H1 (cell line): ENCODE results near the gene MPP4. TPM values are rescaled to one million over a fixed set of nuclear protein-coding genes. Genes with fewer than 3 reads are reported as not detected.

Experiments
- RAD21 ChIP-seq, 2 experiments: IDR thresholded peaks in 1 of 2; conservative IDR thresholded peaks in 1 of 2; 2 replicates each; pipeline ENCODE4 v1.6.1; 2011; ENCODE audit warnings: low read depth in 2 of 2, low read length in 2 of 2, improper control_type of control experiment in 1 of 2, inconsistent platforms in 1 of 2, mild to moderate bottlenecking in 1 of 2, moderate library complexity in 1 of 2
- polyA plus RNA-seq, 7 experiments: library from polyadenylated mRNA; depleted of rRNA in 3 of 7; stranded (reverse) in 5 of 7; unstranded in 2 of 7; fragments of >200 nt in 5 of 7; fragments of 200-250 nt in 2 of 7; gene quantifications; 1 replicate in 5 of 7; 2 replicates in 1 of 7; 4 replicates in 1 of 7; pipeline versions ENCODE4 v1.2.1 to v1.2.3, GENCODE V29; 2011 to 2013; ENCODE audit warnings: missing spikeins in 2 of 7, mixed read lengths in 2 of 7
- total RNA-seq: library from RNA; stranded (reverse); fragmentation: NEBNext Ultra II Directional; extraction: Animal tissue kit (Norgen Biotek cat#: 25700); gene quantifications from 2 replicates; pipeline ENCODE4 v1.2.1, GENCODE V29; 2021
- TF ChIP-seq, protein P1 (sequence below): fragments of 300-600 bp; sonication (generic); IDR thresholded peaks from 2 replicates; pipeline ENCODE4 v1.7.1; 2012; ENCODE audit warnings: low read length, moderate library complexity, mild to moderate bottlenecking, inconsistent platforms; ENCODE audit not compliant: insufficient replicate concordance

The MPP4 gene
- total and polyA plus RNA-seq, 2 of the 8 experiments (the other 6 are each of a cell fraction or from before 2014, with no cell fraction given), result not detected

DNA sequence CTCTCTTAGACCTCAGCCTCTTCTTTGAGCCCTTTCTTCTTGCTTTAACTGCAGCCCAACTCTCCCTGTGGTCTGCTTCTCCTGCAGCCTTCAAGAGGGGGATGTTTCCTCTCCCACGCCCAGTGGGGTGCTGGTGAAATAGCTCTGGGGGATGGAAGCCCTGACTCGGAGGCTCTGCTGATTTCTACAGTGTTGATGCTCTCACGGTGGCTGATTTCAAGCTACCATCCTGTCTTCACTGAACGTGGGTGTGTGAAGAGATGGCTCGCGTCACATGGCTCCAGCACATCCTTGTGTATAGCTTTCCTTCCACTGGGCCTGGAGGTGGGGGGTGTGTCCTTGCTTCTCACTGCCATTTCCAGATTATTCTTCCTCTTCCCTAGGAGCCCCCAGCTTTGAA is 20.0 kb downstream of the MPP4 start (continued):
- TF ChIP-seq, protein P1, sequence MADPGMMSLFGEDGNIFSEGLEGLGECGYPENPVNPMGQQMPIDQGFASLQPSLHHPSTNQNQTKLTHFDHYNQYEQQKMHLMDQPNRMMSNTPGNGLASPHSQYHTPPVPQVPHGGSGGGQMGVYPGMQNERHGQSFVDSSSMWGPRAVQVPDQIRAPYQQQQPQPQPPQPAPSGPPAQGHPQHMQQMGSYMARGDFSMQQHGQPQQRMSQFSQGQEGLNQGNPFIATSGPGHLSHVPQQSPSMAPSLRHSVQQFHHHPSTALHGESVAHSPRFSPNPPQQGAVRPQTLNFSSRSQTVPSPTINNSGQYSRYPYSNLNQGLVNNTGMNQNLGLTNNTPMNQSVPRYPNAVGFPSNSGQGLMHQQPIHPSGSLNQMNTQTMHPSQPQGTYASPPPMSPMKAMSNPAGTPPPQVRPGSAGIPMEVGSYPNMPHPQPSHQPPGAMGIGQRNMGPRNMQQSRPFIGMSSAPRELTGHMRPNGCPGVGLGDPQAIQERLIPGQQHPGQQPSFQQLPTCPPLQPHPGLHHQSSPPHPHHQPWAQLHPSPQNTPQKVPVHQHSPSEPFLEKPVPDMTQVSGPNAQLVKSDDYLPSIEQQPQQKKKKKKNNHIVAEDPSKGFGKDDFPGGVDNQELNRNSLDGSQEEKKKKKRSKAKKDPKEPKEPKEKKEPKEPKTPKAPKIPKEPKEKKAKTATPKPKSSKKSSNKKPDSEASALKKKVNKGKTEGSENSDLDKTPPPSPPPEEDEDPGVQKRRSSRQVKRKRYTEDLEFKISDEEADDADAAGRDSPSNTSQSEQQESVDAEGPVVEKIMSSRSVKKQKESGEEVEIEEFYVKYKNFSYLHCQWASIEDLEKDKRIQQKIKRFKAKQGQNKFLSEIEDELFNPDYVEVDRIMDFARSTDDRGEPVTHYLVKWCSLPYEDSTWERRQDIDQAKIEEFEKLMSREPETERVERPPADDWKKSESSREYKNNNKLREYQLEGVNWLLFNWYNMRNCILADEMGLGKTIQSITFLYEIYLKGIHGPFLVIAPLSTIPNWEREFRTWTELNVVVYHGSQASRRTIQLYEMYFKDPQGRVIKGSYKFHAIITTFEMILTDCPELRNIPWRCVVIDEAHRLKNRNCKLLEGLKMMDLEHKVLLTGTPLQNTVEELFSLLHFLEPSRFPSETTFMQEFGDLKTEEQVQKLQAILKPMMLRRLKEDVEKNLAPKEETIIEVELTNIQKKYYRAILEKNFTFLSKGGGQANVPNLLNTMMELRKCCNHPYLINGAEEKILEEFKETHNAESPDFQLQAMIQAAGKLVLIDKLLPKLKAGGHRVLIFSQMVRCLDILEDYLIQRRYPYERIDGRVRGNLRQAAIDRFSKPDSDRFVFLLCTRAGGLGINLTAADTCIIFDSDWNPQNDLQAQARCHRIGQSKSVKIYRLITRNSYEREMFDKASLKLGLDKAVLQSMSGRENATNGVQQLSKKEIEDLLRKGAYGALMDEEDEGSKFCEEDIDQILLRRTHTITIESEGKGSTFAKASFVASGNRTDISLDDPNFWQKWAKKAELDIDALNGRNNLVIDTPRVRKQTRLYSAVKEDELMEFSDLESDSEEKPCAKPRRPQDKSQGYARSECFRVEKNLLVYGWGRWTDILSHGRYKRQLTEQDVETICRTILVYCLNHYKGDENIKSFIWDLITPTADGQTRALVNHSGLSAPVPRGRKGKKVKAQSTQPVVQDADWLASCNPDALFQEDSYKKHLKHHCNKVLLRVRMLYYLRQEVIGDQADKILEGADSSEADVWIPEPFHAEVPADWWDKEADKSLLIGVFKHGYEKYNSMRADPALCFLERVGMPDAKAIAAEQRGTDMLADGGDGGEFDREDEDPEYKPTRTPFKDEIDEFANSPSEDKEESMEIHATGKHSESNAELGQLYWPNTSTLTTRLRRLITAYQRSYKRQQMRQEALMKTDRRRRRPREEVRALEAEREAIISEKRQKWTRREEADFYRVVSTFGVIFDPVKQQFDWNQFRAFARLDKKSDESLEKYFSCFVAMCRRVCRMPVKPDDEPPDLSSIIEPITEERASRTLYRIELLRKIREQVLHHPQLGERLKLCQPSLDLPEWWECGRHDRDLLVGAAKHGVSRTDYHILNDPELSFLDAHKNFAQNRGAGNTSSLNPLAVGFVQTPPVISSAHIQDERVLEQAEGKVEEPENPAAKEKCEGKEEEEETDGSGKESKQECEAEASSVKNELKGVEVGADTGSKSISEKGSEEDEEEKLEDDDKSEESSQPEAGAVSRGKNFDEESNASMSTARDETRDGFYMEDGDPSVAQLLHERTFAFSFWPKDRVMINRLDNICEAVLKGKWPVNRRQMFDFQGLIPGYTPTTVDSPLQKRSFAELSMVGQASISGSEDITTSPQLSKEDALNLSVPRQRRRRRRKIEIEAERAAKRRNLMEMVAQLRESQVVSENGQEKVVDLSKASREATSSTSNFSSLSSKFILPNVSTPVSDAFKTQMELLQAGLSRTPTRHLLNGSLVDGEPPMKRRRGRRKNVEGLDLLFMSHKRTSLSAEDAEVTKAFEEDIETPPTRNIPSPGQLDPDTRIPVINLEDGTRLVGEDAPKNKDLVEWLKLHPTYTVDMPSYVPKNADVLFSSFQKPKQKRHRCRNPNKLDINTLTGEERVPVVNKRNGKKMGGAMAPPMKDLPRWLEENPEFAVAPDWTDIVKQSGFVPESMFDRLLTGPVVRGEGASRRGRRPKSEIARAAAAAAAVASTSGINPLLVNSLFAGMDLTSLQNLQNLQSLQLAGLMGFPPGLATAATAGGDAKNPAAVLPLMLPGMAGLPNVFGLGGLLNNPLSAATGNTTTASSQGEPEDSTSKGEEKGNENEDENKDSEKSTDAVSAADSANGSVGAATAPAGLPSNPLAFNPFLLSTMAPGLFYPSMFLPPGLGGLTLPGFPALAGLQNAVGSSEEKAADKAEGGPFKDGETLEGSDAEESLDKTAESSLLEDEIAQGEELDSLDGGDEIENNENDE, result no peak
- no peak for TF ChIP-seq RAD21 (IDR thresholded peaks at IDR 0.05 in 1 of 2, conservative IDR thresholded peaks at IDR 0.05 in 1 of 2; ENCODE audit: low read depth in 2 of 2, low read length in 2 of 2)
- TF ChIP-seq, all 59 proteins: peak for 0
